NCI-H82 (cell line): ENCODE data around the gene PDXK.
"Not testable (repeated sequence)": the region's sequence is repeated elsewhere in the genome, so short reads cannot be mapped to it uniquely, and the experiment has no call there.

ENCODE experiments used
- DNase-seq: peaks from one replicate; lab custom pipeline; 2025; lab: John Stamatoyannopoulos, UW

The PDXK gene

GRCh38 chr21:43697758-43698643 is 20.9 kb upstream of the PDXK start:
- DNase-seq: no peak

GRCh38 chr21:43699492-43699777 is 19.5 kb upstream of the PDXK start:
- not testable (repeated sequence) for DNase-seq

DNA sequence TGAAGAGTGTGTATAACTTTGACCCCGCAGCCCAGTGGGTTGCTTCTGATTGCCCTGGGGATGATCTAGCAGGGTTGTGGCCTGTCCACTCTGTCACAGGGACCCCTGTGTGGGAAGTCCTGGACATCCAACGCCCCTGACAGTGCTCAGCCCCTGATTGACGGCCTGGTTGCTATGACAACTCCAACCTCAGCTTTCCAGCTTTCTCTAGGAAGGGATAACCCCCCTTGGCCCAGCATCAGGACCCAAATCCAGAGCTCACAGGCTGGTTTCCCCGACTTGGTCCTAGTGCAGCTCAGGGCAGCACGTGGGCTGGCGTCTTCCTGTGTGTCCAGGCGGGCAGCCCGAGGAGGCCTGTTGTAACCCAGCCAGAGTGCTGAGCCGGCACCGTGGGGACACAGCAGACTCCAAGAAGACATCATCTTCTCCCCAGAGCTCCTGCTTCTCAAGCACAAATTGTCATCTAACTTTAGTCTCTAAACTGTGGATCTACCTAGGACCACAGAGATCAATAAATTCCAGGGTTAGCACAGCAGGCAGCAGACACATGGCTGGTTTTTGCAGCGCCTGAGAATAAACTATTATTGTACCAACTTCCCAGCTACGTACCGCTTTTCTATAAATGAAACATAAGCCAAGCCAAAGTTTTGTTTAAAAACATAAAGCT is 18.9 kb upstream of the PDXK start:
- no peak for DNase-seq

- no peak for DNase-seq
Measured at GRCh38 chr21:43701936-43702784, 16.8 kb upstream of the PDXK start.

DNA sequence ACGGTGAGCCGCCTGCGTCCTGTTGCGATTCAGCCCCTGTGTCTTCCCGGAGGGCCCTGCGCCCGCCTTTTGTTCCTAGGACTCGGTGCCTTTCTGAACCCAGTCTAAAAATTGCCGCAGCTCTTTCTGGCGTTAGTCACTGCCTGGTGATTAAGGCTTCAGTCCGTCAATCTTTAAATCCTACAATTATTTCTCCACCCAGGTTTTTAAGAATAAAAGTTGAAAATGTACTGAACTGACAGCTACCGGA is 16.2 kb upstream of the PDXK start:
- DNase-seq: no peak

DNA sequence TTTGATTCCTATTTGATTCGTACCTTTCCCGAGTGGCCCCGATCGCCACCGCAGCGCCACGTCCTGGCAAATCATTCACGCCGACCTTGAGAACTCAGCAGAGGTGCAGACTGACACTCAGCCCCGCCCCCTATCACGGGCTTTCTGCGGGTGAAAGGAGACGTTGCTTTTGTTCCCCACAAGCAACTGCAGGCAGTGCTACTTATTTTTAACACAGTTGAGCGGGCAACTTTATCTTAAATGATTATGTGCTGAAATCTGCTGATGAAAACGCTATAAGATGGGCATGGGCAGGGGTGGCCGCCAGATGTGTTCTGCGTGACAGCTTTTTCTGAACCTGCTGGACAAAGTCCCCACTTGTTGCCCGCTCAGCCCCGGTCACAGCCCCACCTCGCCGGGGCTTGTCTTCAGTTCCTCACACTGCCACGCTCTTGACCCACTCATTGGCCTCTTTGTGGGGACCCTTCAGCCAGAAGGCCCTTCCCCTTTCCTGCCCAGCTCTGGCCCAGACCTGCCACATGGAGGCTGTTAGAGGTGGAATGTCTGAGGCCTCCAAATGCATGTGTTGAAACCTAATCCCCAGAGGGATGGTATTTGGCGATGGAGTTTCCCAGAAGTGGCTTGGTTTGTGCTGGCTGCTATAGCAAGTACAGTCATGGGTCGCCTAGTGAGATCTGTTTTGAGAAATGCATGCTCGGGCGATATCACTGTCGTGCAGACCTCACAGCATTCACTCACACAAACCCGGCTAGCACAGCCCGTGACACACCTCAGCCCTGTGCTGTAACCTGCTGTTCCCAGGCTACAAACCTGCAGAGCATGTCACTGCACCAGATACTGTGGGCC is 15.7 kb upstream of the PDXK start:
- no peak for DNase-seq

- DNase-seq: no peak
Measured at GRCh38 chr21:43707462-43707861, 11.5 kb upstream of the PDXK start.

DNA sequence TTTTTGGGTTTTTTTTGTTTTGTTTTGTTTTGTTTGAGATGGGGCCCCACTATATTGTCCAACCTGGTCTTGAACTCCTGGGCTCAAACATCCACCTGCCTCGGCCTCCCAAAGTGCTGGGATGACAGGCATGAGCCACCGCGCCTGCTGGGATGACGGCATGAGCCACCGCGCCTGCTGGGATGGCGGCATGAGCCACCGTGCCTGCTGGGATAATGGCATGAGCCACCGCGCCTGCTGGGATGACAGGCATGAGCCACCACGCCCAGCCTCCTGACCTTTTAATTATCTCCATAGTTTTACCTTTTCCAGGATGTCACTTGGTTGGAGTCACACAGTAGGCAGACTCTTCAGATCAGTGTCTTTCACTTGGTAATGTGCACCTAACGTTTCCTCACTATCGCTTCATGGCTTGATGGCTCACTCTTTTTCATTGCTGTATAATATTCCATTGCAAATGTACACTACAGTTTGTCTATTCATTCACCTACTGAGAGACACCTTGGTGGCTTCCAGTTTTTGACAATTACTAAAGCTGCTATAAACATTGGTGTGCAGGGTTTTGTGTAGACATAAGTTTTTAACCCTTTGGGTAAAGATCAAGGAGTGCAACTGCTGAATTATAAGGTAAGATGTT is 10.1 kb upstream of the PDXK start:
- no peak for DNase-seq

DNA sequence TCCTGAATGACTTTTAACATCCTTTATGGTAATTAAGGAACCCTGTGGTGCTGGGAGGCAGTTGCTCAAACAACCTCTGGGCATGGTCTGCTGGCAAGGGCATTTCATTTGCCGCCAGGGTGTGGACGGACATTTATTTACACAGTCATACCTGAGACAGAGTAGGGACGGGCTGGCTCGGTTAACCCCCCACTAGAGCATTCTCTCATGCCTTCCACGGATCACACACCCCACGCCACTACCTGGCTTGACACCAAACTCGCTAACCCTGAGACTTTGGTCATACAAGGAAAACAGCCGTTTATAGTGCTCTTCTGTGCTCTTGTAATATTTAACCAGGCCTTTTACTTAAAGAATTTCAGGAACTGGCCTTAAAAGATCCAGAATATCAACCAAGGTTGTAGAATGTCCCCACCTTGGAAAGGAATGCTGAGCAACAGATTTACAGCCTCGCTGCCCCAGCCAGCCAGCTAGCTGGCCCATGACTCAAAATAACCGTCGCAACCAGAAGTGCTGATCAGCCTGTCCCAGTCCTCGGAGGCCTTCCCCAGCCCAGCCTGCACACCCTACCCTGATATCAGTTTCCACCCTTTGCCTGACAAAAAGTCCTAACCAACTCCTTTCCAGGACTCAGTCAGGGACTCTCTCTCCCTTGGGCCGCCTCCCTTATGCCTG is 6.5 kb upstream of the PDXK start:
- no peak for DNase-seq

- not testable (repeated sequence) for DNase-seq
Measured at GRCh38 chr21:43713123-43713522, 5.8 kb upstream of the PDXK start.

DNA sequence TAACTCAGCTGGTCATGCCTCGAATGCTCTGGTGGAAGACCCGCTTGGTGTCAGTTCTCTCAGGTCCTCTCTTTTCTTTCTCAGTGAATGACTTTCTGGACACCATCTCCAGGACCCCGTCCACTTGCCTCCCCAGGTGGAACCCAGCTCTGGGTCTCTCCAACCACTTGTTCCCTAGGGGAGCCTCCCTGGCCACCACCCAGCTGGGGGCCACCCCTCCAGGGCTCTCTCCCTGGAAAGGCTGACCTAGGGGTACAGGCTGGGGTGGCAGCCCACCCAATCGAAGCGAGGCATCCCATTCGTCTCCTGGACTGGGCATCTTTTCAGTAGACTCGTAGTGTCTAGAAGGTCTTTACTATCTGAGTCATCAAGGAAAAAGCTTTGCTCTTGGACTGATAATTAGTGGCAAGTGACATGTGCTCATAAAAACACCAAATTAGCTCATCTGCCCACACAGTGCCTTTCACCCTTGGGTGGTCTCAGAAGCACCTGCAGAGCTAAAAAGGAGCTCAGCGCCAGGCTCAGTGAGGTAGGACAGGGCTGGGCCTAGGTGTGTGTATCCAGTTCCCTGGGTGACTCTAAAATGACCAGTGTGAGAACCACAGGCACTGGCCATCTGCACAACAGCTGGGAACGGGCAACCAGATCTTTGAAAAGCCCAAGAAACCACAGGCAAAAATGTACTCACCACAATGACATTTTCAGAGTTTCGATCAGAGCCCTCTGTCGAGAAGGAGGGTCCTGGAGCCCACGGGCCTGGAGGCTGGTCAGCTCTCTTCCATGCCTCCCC is 2.4 kb upstream of the PDXK start:
- no peak for DNase-seq

DNA sequence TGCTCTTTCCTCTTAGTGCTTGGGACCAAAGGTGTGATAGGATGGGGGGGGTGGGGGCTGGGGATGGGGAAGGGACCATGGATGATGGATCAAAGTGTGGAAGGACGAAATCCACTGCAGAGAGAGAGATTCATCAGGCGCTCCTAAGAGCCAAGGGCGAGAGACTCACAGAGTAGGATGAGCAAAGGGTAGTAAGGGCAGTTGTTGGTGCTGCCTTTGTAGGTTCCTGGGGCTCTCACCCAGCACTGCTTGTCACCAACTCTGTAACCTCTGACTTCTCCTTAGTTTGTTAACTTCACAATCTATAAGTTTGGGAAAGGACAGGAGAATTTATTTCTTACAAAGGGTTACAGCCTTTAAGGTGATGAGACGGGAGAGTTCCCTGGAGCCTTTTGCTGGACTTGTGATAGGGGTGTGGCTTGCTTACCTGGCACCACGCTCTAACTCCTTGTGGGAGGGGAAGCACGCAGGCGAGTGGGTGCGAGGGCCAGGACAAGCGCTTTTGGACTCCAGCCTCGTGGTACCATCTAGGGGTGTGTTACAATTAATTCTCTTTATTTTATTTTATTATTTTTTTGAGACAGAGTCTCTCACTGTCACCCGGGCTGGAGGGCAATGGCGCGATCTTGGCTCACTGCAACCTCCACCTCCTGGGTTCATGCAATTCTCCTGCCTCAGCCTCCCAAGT is 1.6 kb upstream of the PDXK start:
- DNase-seq: no peak

- no peak for DNase-seq
Measured at GRCh38 chr21:43717967-43718871, 710 bp upstream of the PDXK start.

DNA sequence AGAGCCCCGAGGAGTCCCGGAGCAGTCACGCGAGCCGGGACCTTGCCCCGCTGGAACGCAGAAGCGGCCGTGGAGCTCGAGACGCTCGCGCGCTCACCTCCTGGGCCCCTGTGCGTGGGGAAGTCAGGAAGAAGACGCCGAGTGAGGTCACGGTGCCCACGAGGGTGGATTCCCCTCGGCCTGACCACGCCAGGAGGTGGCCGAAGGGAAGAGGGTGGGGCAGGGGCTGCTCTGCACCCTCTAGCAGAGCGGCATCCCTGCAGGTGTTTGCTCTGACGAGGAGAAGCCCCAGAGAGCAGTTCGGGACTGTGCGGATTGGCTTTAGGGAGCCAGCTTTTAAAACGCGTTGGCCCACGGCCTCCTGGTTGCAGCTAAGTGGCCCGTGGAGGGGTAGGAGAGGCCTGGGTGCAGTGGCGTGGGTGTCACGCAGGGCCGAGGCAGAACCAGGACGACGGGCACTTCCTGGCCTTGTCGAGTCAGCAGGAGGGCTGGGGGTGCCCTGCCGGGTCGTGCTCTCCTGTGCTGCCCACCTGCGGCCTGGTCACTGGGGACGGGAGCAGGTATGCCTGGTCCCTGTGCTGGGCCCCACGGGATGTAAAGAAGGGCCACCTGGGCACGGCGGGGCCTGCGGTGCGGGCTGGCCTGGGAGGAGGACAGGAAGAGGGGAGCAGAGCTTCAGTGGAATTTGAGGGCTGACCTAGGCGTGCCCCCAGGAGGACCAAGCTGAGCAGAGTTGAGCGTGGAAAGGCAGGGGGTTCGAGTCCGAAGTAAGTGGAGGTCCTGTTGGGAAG is 1.0 kb downstream of the PDXK start:
- DNase-seq: peak; percentile 31

- DNase-seq: no peak
Measured at GRCh38 chr21:43720539-43721166, 1.7 kb downstream of the PDXK start.

- DNase-seq: no peak
Measured at GRCh38 chr21:43721206-43721605, 2.3 kb downstream of the PDXK start.

GRCh38 chr21:43721939-43722338 is 3.0 kb downstream of the PDXK start:
- no peak for DNase-seq
